Mesothelial cell of epicardium (in vitro differentiated cells): Measurements from ENCODE around the gene TCERG1L. TPM values are rescaled to one million over a fixed set of nuclear protein-coding genes. Genes with fewer than 3 reads are reported as not detected.

Experiments
- DNase-seq, 2 experiments: peaks; one replicate each; pipeline ENCODE4 v3.0.0; 2021; ENCODE audit warnings: low spot score in 2 of 2; ENCODE audit not compliant: unreplicated experiment in 2 of 2
- H3K27ac Mint-ChIP-seq: 2 replicates; pipeline ENCODE4 v1.8.0; 2021; ENCODE audit warnings: mixed read lengths
- H3K27me3 Mint-ChIP-seq: 2 replicates; pipeline ENCODE4 v1.8.0; 2021; ENCODE audit warnings: low read depth, mixed read lengths
- H3K36me3 Mint-ChIP-seq: 2 replicates; pipeline ENCODE4 v1.8.0; 2021; ENCODE audit warnings: mixed read lengths
- H3K4me1 Mint-ChIP-seq: 2 replicates; pipeline ENCODE4 v1.8.0; 2021; ENCODE audit warnings: mixed read lengths
- H3K4me3 Mint-ChIP-seq: 2 replicates; pipeline ENCODE4 v1.8.0; 2021; ENCODE audit warnings: mild to moderate bottlenecking, moderate library complexity, mixed read lengths
- H3K9me3 Mint-ChIP-seq: 2 replicates; pipeline ENCODE4 v1.8.0; 2021; ENCODE audit warnings: mixed read lengths
- total RNA-seq: library from RNA; stranded (reverse); gene quantifications from 3 replicates; pipeline ENCODE4 v1.2.1, GENCODE V29; 2021
- TF ChIP-seq, protein P1 (sequence below): fragments of 200-600 bp; sonication (generic); IDR thresholded peaks from one replicate; pipeline ENCODE4 v1.5.0; 2021; ENCODE audit warnings: antibody characterized with exemption; ENCODE audit not compliant: unreplicated experiment

TCERG1L gene
- total RNA-seq, 1 donor from 2014 or later: 0.63 TPM

DNA sequence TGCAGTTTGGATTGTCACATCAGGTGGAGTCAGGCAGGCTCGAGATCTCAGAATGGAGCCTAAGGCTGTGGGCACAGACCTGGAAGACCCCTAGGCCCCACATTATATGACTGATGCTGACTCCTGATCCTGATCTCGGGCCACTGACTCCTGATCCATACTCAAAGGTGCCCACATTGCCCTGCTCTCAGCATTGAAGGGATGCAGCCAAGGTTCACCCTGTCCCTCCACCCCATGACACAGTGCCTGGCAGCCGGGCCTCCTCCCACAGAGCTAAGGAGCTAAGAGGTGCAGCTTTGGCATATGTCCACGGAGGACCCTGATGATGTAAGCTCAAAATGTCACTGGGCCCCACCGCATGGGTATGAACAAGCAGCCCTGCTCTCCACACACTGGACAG lies 36.6 kb downstream of the TCERG1L start:
- Mint-ChIP-seq H3K4me3 (no peak overlapping the region), H3K36me3 (no peaks in the 10 kb centered on the region), H3K4me1 (peaks cover 2% of the 10 kb centered on the region), H3K9me3 (no peaks in the 10 kb centered on the region), H3K27ac (no peak overlapping the region), H3K27me3 (no peaks in the 10 kb centered on the region)
- no peak for DNase-seq
- TF ChIP-seq, protein P1, sequence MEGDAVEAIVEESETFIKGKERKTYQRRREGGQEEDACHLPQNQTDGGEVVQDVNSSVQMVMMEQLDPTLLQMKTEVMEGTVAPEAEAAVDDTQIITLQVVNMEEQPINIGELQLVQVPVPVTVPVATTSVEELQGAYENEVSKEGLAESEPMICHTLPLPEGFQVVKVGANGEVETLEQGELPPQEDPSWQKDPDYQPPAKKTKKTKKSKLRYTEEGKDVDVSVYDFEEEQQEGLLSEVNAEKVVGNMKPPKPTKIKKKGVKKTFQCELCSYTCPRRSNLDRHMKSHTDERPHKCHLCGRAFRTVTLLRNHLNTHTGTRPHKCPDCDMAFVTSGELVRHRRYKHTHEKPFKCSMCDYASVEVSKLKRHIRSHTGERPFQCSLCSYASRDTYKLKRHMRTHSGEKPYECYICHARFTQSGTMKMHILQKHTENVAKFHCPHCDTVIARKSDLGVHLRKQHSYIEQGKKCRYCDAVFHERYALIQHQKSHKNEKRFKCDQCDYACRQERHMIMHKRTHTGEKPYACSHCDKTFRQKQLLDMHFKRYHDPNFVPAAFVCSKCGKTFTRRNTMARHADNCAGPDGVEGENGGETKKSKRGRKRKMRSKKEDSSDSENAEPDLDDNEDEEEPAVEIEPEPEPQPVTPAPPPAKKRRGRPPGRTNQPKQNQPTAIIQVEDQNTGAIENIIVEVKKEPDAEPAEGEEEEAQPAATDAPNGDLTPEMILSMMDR: no peak

- no peaks in the 10 kb centered on the region for H3K4me1 Mint-ChIP-seq
- H3K27ac Mint-ChIP-seq: no peak overlapping the region
- H3K4me3 Mint-ChIP-seq: no peak overlapping the region
- H3K27me3 Mint-ChIP-seq: peaks cover 5% of the 10 kb centered on the region
- no peaks in the 10 kb centered on the region for H3K36me3 Mint-ChIP-seq
- DNase-seq: peak in 1 of 2 experiments; percentile 26
- no peaks in the 10 kb centered on the region for H3K9me3 Mint-ChIP-seq
- TF ChIP-seq, protein P1: no peak
These were observed 37.2 kb downstream of the TCERG1L start for GRCh38 chr10:131274133-131274880.

DNA sequence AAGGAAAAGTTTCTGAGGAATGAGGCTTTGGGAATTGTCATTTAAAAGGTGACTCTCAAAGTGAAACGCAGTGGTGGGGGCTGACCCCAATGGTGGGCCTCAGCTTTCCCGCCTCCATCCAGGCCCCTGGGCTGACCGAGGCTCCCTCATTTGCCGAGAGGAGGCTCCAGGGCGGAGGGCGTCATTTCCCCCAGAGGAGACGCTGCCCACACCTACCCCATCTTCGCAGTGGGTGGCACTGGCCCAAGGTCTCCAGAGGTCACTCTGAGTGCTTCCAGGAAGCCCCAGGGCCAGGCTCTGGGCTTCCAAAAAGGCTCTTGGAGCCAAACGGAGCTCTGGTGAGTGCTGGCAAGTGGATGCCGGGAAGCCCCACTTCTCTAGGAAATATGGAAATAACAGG lies 38.0 kb downstream of the TCERG1L start:
- H3K27ac Mint-ChIP-seq: no peak overlapping the region

GRCh38 chr10:131272897-131273451 lies 38.5 kb downstream of the TCERG1L start:
- H3K4me1 Mint-ChIP-seq: no peaks in the 10 kb centered on the region
- peaks cover 11% of the 10 kb centered on the region for H3K27me3 Mint-ChIP-seq
- no peaks in the 10 kb centered on the region for H3K36me3 Mint-ChIP-seq
- TF ChIP-seq, protein P1: no peak
- peaks cover 6% of the 10 kb centered on the region for H3K9me3 Mint-ChIP-seq
- DNase-seq: no peak
- H3K4me3 Mint-ChIP-seq: no peak overlapping the region
- H3K27ac Mint-ChIP-seq: no peak overlapping the region

More for the DNA sequence above, 38.0 kb downstream of the TCERG1L start:
- Mint-ChIP-seq H3K4me1 (no peaks in the 10 kb centered on the region), H3K9me3 (peaks cover 4% of the 10 kb centered on the region), H3K4me3 (no peak overlapping the region), H3K36me3 (no peaks in the 10 kb centered on the region), H3K27me3 (peaks cover 10% of the 10 kb centered on the region)
- peak in 1 of 2 experiments; percentile 35 for DNase-seq
- TF ChIP-seq, protein P1: no peak

- DNase-seq: peak in 1 of 2 experiments; percentile 28
- Mint-ChIP-seq H3K27me3 (peaks cover 11% of the 10 kb centered on the region), H3K9me3 (peaks cover 6% of the 10 kb centered on the region), H3K27ac (no peak overlapping the region), H3K4me1 (no peaks in the 10 kb centered on the region), H3K36me3 (no peaks in the 10 kb centered on the region), H3K4me3 (no peak overlapping the region)
- TF ChIP-seq, protein P1: no peak
These were observed 39.6 kb downstream of the TCERG1L start for GRCh38 chr10:131271966-131272365.
